NB4 (cell line): Measurements from ENCODE around the gene HMGN4.

Experiments used
- DNase-seq: peaks from one replicate; pipeline ENCODE4 v3.0.0; 2010; ENCODE audit warnings: low read depth
- H3K4me3 ChIP-seq: one replicate; pipeline ENCODE4 v1.5.1; 2011; ENCODE audit warnings: mild to moderate bottlenecking, low read depth, low read length, moderate library complexity
- CTCF ChIP-seq: IDR thresholded peaks from one replicate; pipeline ENCODE4 v1.5.1; 2012; ENCODE audit warnings: low read depth, low read length
- MYC ChIP-seq: IDR thresholded peaks from 2 replicates; pipeline ENCODE4 v1.6.1; 2011; ENCODE audit warnings: low read depth, low read length
- POLR2A ChIP-seq: IDR thresholded peaks from 2 replicates; pipeline ENCODE4 v1.6.1; 2011; ENCODE audit warnings: mild to moderate bottlenecking; ENCODE audit not compliant: insufficient read length; ENCODE audit errors: extremely low read depth
- TF ChIP-seq, protein P1 (sequence below): IDR thresholded peaks from 2 replicates; pipeline ENCODE4 v1.6.1; 2011; ENCODE audit warnings: low read depth, low read length

The HMGN4 gene

GRCh38 chr6:26592649-26593048 is 54.5 kb downstream of the HMGN4 start:
- TF ChIP-seq POLR2A (no peak), MYC (no peak), CTCF (no peak)
- TF ChIP-seq, protein P1, sequence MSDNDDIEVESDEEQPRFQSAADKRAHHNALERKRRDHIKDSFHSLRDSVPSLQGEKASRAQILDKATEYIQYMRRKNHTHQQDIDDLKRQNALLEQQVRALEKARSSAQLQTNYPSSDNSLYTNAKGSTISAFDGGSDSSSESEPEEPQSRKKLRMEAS = no peak
- no peak overlapping the region for H3K4me3 ChIP-seq
- peak; percentile 43 for DNase-seq

DNA sequence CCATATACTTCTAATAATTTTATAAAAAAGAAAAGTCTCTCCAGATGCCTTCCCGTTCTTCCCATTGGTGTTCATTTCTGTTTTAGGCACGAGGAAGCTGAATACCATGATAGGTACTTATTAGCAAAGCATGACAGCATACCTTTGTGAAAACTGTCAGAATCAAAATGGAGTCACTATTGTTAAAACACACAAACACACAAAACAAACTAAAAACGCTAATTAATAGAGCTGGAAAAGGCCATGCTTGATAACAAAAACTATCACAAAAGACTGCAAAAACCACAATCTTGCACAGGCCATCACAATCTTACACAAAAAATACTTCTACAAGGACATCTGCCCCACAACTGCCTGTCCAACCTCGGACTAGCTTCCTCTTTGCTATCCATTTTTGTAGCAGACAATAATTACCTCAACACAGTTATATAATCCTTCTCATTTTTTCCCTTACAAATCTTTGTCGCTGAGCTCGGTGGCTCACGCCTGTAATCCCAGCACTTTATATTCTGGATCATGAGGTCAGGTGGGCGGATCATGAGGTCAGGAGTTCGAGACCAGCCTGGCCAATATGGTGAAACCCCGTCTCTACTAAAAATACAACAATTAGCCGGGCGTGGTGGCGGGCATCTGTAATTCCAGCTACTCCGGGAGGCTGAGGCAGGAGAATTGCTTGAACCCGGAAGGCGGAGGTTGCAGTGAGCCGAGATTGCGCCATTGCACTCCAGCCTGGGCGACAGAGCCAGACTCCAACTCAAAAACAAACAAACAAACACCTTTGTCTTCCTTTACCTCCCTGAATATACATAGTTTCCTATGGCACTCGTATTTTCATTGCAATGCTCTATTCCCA is 55.3 kb downstream of the HMGN4 start:
- no peak for TF ChIP-seq CTCF
- TF ChIP-seq, protein P1 = no peak
- no peak for TF ChIP-seq POLR2A
- no peak for TF ChIP-seq MYC
- no peak overlapping the region for H3K4me3 ChIP-seq
- no peak for DNase-seq

GRCh38 chr6:26594131-26594498 is 55.9 kb downstream of the HMGN4 start:
- no peak for DNase-seq
- no peak for TF ChIP-seq MYC
- TF ChIP-seq POLR2A = no peak
- TF ChIP-seq, protein P1 = no peak
- no peak for TF ChIP-seq CTCF
- no peak overlapping the region for H3K4me3 ChIP-seq

DNA sequence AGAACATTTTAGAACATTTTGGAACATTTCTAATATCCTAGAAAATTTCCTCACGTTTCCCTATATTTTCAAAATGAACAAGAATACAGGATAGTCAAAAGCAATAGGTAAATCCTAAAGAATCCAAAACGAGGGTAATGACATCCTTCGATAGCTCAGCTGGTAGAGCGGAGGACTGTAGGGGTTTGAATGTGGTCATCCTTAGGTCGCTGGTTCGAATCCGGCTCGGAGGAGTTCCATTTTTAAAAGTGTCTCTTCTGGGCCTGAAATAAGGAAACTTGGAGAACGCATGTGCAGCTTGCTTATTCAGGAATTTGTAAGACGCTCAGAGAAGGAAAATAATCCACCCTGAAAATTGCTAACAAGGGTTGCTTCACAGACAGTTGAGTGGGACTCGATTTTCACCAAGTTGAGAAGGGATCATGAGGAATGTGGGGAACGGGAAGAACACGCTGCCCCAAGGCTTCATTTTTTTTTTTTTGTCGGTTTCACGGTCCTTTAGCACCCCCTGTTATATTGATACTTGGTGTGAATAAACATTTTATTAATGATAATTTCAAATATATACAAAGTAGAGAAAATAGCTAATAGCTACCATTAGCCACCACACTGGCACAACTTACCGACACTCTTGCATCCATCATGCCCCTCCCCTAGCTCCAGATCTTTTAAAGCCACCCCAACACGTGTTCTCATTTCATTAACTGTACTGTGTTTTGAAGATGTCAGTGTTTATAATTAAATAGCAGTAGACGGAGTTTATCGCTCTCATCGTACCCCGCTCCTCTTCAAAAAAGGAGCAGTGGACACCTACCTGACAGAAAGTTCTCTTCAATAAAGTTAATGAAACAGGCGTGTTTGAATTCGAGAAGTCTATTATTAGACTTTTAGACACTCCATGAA is 56.8 kb downstream of the HMGN4 start:
- TF ChIP-seq CTCF (no peak), MYC (no peak), POLR2A (no peak)
- TF ChIP-seq, protein P1 = no peak
- peak; percentile 60 for DNase-seq
- peak overlapping the region; percentile 4 for H3K4me3 ChIP-seq

- DNase-seq = peak; percentile 94
- no peak for TF ChIP-seq POLR2A
- peak; percentile 53; the same call in 1 of the 2 replicates for TF ChIP-seq MYC
- TF ChIP-seq CTCF = peak; percentile 90
- TF ChIP-seq, protein P1 = 0 out of 2 replicates have a peak, but pooled peaks have one; percentile 8
- peak overlapping the region; percentile 97 for H3K4me3 ChIP-seq
Observed at GRCh38 chr6:26595669-26596269, 57.6 kb downstream of the HMGN4 start.
